B cell (primary cell): ENCODE results near the gene TMOD1.

Experiments
- CTCF ChIP-seq: fragments of 200-600 bp; IDR thresholded peaks from one replicate; pipeline ENCODE4 v1.8.0; 2022; ENCODE audit warnings: antibody characterized with exemption, mild to moderate bottlenecking
- EZH2 ChIP-seq: IDR thresholded peaks from 2 replicates; pipeline ENCODE4 v1.6.1; 2012; ENCODE audit warnings: borderline replicate concordance, low read depth, mild to moderate bottlenecking, moderate library complexity, low read length; ENCODE audit not compliant: insufficient read depth, poor library complexity, severe bottlenecking

- no peak for TF ChIP-seq CTCF
- TF ChIP-seq EZH2 = no peak
Measured at GRCh38 chr9:97601228-97601898, 99.9 kb downstream of the TMOD1 start.
